HCT116 (cell line): ENCODE results near the gene PTPRO. TPM values are rescaled to one million over a fixed set of nuclear protein-coding genes. Genes with fewer than 3 reads are reported as not detected.

Source experiments
- ATAC-seq: fragments of 200-7000 bp; cut with Tn5 transposase; 2 replicates; pipeline ENCODE4 v1.9.1; 2020; ENCODE audit warnings: mild to moderate bottlenecking, moderate library complexity
- BruUV-seq: library from RNA; stranded (reverse); fragments of 400-500 nt; replicated peaks from 2 replicates; lab custom pipeline; 2021; lab: Mats Ljungman, UMichigan
- CTCF ChIA-PET: fragments of 300-600 bp; sonication (Branson Sonifier 250); formaldehyde crosslinking; loops from one replicate; lab custom pipeline; 2021; ENCODE audit warnings: antibody characterized with exemption; lab: Charles Lee
- POLR2A ChIA-PET: fragments of 300-600, 350-600 bp; sonication (Branson Sonifier 250); formaldehyde crosslinking; loops from one replicate; lab custom pipeline; 2021; ENCODE audit warnings: antibody characterized with exemption; lab: Charles Lee
- RAD21 ChIA-PET, 2 experiments: fragments of 300-600 bp; sonication (Branson Sonifier 250); formaldehyde crosslinking; loops; one replicate each; lab custom pipeline; 2023; ENCODE audit warnings: low total read pairs in 2 of 2; ENCODE audit not compliant: uncharacterized antibody in 2 of 2, unreplicated experiment in 2 of 2, low non-redundant PET in 1 of 2; lab: Charles Lee
- DNase-seq: peaks from one replicate; pipeline ENCODE4 v3.0.0-alpha.2; 2010; ENCODE audit warnings: low read depth, low spot score
- H2AFZ ChIP-seq: fragments of 200-600 bp; shearing (Covaris generic), sonication (generic); 2 replicates; pipeline ENCODE4 v1.6.1; 2017; ENCODE audit warnings: low read depth, mixed run types, mixed read lengths, antibody characterized with exemption, low read length; ENCODE audit not compliant: poor library complexity, severe bottlenecking
- H3K27ac ChIP-seq: 2 replicates; pipeline ENCODE4 v1.5.1; 2012; ENCODE audit warnings: low read depth, low read length
- H3K27me3 ChIP-seq: fragments of 200-600 bp; sonication (generic); 2 replicates; pipeline ENCODE4 v1.6.1; 2016; ENCODE audit warnings: mixed run types, low read length, mixed read lengths; ENCODE audit not compliant: insufficient read depth
- H3K36me3 ChIP-seq, 2 experiments: fragments of 200-500 bp in 1 of 2; fragments of 200-600 bp in 1 of 2; sonication (Bioruptor generic) in 1 of 2; sonication (generic) in 1 of 2; 2 replicates each; pipeline versions ENCODE4 v1.5.1 to v1.6.1; 2014 to 2016; ENCODE audit warnings: low read length in 2 of 2, inconsistent platforms in 1 of 2, mixed read lengths in 1 of 2, mixed run types in 1 of 2; ENCODE audit not compliant: insufficient read depth in 2 of 2, control insufficient read depth in 1 of 2
- H3K4me1 ChIP-seq, 2 experiments: fragments of 200-600 bp in 1 of 2; sonication (generic) in 1 of 2; 2 replicates each; pipeline versions ENCODE4 v1.5.1 to v1.6.1; 2012 to 2017; ENCODE audit warnings: low read length in 2 of 2, inconsistent platforms in 1 of 2, mild to moderate bottlenecking in 1 of 2, mixed read lengths in 1 of 2, mixed run types in 1 of 2, moderate library complexity in 1 of 2; ENCODE audit not compliant: insufficient read depth in 2 of 2, control insufficient read depth in 1 of 2
- H3K4me2 ChIP-seq: fragments of 200-600 bp; sonication (generic); 2 replicates; pipeline ENCODE4 v1.6.1; 2017; ENCODE audit warnings: mixed run types, low read length, mixed read lengths
- H3K4me3 ChIP-seq, 2 experiments: fragments of 200-600 bp in 1 of 2; sonication (generic) in 1 of 2; replicated peaks in 1 of 2; 2 replicates each; pipeline ENCODE4 v1.5.1; 2011 to 2016; ENCODE audit warnings: low read length in 2 of 2, control low read depth in 1 of 2, low read depth in 1 of 2, mild to moderate bottlenecking in 1 of 2, mixed read lengths in 1 of 2, mixed run types in 1 of 2
- H3K79me2 ChIP-seq: fragments of 200-600 bp; sonication (generic); 2 replicates; pipeline ENCODE4 v1.6.1; 2017; ENCODE audit warnings: mild to moderate bottlenecking, mixed run types, low read length, moderate library complexity, mixed read lengths; ENCODE audit not compliant: insufficient read depth
- H3K9ac ChIP-seq: fragments of 200-600 bp; sonication (generic); 2 replicates; pipeline ENCODE4 v1.6.1; 2016; ENCODE audit warnings: low read length, mixed read lengths
- H3K9me2 ChIP-seq: fragments of 200-600 bp; sonication (generic), shearing (Covaris generic); 2 replicates; pipeline ENCODE4 v1.6.1; 2017; ENCODE audit warnings: mixed run types, mild to moderate bottlenecking, moderate library complexity; ENCODE audit not compliant: insufficient read depth
- H3K9me3 ChIP-seq, 2 experiments: fragments of 200-500 bp in 1 of 2; fragments of 200-600 bp in 1 of 2; sonication (Bioruptor generic) in 1 of 2; sonication (generic) in 1 of 2; 2 replicates each; pipeline ENCODE4 v1.6.1; 2014 to 2017; ENCODE audit warnings: low read length in 2 of 2, mixed read lengths in 2 of 2, inconsistent platforms in 1 of 2, low read depth in 1 of 2, mild to moderate bottlenecking in 1 of 2, mixed run types in 1 of 2, moderate library complexity in 1 of 2; ENCODE audit not compliant: control insufficient read depth in 1 of 2, insufficient read depth in 1 of 2
- H4K20me1 ChIP-seq: fragments of 200-600 bp; sonication (generic), shearing (Covaris generic); 2 replicates; pipeline ENCODE4 v1.6.1; 2017; ENCODE audit warnings: mixed run types, mild to moderate bottlenecking, moderate library complexity; ENCODE audit not compliant: insufficient read depth
- ATF3 ChIP-seq: IDR thresholded peaks from 2 replicates; pipeline ENCODE4 v1.6.1; 2012
- CBX3 ChIP-seq: IDR thresholded peaks from 2 replicates; pipeline ENCODE4 v1.6.1; 2012; ENCODE audit warnings: low read depth
- CEBPB ChIP-seq: IDR thresholded peaks from 2 replicates; pipeline ENCODE4 v1.6.1; 2012; ENCODE audit warnings: low read depth
- EGR1 ChIP-seq: IDR thresholded peaks from 2 replicates; pipeline ENCODE4 v1.6.1; 2012; ENCODE audit warnings: low read depth
- RAD21 ChIP-seq: IDR thresholded peaks from 2 replicates; pipeline ENCODE4 v1.6.1; 2012; ENCODE audit warnings: low read depth, mild to moderate bottlenecking
- SP1 ChIP-seq: IDR thresholded peaks from 2 replicates; pipeline ENCODE4 v1.6.1; 2012; ENCODE audit warnings: low read depth
- SRF ChIP-seq: IDR thresholded peaks from 2 replicates; pipeline ENCODE4 v1.6.1; 2012; ENCODE audit warnings: low read depth
- TCF7L2 ChIP-seq: IDR thresholded peaks from 2 replicates; pipeline ENCODE4 v1.7.0; 2011; ENCODE audit warnings: borderline replicate concordance, inconsistent platforms; ENCODE audit not compliant: insufficient read depth, insufficient read length; ENCODE audit errors: extremely low read depth
- ZNF274 ChIP-seq: fragments of 200-500 bp; sonication (Bioruptor generic); IDR thresholded peaks from 2 replicates; pipeline ENCODE4 v1.6.1; 2014; ENCODE audit warnings: mild to moderate bottlenecking, low read depth, low read length, inconsistent platforms
- intact Hi-C: fragments of 100-400 bp; cut with micrococcal nuclease; formaldehyde crosslinking; loops from 2 replicates; pipeline ENCODE4 v1.10.0; 2022
- total RNA-seq: library from RNA; stranded (reverse); gene quantifications from one replicate; pipeline ENCODE4 v1.2.1, GENCODE V29; 2021; ENCODE audit not compliant: unreplicated experiment
- TF ChIP-seq, protein P1 (sequence below): IDR thresholded peaks from 2 replicates; pipeline ENCODE4 v1.6.1; 2012; ENCODE audit warnings: low read depth

The PTPRO gene
- total RNA-seq, 1 experiment from 2014 or later, result not detected

DNA sequence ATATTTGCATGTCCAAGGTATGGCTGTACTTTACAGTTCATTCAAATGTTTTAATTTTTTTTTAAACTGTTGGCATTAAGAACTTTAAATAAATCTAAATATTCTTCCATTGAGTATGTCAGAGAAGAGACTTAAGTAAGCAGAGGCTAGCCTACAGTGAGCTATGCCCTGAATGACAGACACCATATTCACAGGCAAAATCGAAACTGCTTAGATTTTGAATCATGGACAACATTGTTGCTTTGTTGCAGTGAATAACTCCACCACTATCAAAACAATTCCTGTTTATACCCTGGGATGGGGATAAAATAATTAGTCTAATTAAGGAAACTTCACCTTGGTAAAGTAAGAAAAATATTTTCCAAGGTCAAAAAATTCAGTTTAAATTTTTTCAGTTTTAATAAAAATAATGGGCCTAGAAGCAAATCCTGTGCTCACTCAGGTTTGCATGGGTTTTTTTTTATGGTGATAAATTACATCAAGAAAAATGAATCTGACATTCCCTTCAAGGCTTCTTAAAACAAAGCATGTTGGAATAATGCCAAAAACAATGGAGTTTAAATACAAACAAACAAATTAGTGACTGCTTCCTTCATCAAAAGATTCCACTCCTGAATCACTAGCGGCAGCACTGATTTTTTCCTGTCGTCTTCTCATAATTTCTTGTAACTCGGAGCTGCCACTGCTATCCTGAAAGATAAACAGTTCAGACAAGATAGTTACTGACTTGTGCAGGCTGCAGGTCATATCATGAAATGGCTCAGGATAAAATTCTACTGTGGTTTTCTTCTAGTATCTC is 298.6 kb downstream of the PTPRO start:
- TF ChIP-seq SRF, result no peak
- TF ChIP-seq EGR1, result no peak
- TF ChIP-seq TCF7L2, result no peak
- TF ChIP-seq, protein P1, sequence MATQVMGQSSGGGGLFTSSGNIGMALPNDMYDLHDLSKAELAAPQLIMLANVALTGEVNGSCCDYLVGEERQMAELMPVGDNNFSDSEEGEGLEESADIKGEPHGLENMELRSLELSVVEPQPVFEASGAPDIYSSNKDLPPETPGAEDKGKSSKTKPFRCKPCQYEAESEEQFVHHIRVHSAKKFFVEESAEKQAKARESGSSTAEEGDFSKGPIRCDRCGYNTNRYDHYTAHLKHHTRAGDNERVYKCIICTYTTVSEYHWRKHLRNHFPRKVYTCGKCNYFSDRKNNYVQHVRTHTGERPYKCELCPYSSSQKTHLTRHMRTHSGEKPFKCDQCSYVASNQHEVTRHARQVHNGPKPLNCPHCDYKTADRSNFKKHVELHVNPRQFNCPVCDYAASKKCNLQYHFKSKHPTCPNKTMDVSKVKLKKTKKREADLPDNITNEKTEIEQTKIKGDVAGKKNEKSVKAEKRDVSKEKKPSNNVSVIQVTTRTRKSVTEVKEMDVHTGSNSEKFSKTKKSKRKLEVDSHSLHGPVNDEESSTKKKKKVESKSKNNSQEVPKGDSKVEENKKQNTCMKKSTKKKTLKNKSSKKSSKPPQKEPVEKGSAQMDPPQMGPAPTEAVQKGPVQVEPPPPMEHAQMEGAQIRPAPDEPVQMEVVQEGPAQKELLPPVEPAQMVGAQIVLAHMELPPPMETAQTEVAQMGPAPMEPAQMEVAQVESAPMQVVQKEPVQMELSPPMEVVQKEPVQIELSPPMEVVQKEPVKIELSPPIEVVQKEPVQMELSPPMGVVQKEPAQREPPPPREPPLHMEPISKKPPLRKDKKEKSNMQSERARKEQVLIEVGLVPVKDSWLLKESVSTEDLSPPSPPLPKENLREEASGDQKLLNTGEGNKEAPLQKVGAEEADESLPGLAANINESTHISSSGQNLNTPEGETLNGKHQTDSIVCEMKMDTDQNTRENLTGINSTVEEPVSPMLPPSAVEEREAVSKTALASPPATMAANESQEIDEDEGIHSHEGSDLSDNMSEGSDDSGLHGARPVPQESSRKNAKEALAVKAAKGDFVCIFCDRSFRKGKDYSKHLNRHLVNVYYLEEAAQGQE, result no peak
- no peak for TF ChIP-seq CBX3
- no peak for TF ChIP-seq RAD21
- no peak for TF ChIP-seq ZNF274
- TF ChIP-seq CEBPB, result no peak
- TF ChIP-seq SP1, result no peak
- TF ChIP-seq ATF3, result no peak
- ATAC-seq, result no peak
- POLR2A ChIA-PET, result no interaction called here
- RAD21 ChIA-PET, result no interaction called here
- no TSS peak for BruUV-seq
- Histone ChIP-seq H3K36me3 (peaks cover 5 to 15% of the 10 kb centered on the region in 2 experiments; a peak in 2 of 4 replicates), H3K4me1 (peaks cover 0 to 16% of the 10 kb centered on the region in 2 experiments; a peak in 2 of 4 replicates), H3K9me2 (no peaks in the 10 kb centered on the region), H3K4me3 (no peak overlapping the region), H3K9me3 (no peaks in the 10 kb centered on the region; a peak in 1 of 4 replicates), H3K79me2 (no peaks in the 10 kb centered on the region), H3K27ac (peak overlapping the region; percentile 39), H4K20me1 (no peaks in the 10 kb centered on the region), H3K9ac (no peak overlapping the region), H3K27me3 (no peaks in the 10 kb centered on the region), H3K4me2 (no peak overlapping the region), H2AFZ (no peak overlapping the region)
- CTCF ChIA-PET, result no interaction called here
- intact Hi-C loops, result no loop called here
- no peak for DNase-seq
